HG03064 (cell line): Measurements from ENCODE around the gene OR5M10.
"Not testable (repeated sequence)": the region's sequence is repeated elsewhere in the genome, so short reads cannot be mapped to it uniquely, and the experiment has no call there.

Source experiments
- ATAC-seq: cut with Tn5 transposase; IDR thresholded peaks from one replicate; pipeline ENCODE4 v1.9.1; 2021; ENCODE audit warnings: low read depth; ENCODE audit not compliant: unreplicated experiment

Gene OR5M10

GRCh38 chr11:56577621-56578020 is at the start of gene OR5M10:
Gene OR5M10, minus strand, starts transcription at chr11:56577721. Its CDS starts 0 bp downstream, at chr11:56577721.
- ATAC-seq = no peak

DNA sequence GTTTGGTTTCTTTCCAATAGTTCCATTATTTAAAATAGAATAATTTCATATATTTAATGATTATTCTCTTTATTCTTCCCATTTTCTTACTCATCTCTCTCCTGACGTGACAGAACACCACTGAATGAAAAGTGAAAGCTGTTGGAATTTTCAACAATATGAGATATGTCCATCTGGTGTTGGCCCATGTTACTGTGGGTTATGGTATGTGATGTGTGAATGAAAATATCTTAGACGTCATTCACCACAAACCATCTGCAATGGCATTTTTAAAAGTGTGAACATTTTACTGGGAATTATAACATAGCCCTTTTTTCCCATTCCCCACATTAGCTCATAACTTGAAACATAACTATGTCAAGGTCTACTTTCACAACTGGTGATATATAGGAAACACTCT is 48.4 kb upstream of the OR5M10 start:
- ATAC-seq = no peak

GRCh38 chr11:56624661-56625110 is 47.2 kb upstream of the OR5M10 start:
- no peak for ATAC-seq

GRCh38 chr11:56611174-56611573 is 33.7 kb upstream of the OR5M10 start:
- no peak for ATAC-seq

DNA sequence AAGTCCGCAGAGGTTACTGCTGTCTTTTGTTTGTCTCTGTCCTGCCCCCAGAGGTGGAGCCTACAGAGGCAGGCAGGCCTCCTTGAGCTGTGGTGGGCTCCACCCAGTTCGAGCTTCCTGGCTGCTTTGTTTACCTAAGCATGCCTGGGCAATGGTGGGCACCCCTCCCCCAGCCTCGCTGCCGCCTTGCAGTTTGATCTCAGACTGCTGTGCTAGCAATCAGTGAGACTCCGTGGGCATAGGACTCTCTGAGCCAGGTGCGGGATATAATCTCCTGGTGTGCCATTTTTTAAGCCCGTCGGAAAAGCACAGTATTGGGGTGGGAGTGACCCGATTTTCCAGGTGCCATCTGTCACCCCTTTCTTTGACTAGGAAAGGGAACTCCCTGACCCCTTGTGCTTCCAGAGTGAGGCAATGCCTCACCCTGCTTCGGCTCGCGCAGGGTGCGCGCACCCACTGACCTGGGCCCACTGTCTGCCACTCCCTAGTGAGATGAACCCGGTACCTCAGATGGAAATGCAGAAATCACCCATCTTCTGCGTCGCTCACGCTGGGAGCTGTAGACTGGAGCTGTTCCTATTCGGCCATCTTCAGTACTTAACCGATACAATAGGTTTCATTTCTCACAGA is 14.7 kb upstream of the OR5M10 start:
- ATAC-seq = not testable (repeated sequence)

DNA sequence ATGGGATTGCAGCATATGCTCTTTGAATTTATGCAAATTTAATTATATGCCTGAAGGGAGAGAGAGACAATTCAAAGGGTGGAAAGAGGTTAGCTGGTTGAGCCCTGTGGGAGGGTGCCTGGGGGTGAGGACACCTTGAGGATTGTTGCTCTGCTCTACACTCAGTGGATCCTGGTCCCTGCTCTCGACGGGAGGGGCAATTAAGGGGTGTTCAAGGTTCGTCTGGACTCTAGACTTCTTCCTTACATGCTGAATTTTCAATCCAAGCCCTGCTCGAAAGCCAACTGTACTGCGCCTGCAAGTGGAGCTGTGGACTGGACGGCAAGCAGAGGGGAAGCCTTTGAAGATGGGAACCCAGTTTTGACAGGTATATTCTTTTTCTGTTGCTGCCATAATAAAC is 18.9 kb downstream of the OR5M10 start:
- no peak for ATAC-seq

GRCh38 chr11:56554691-56555090 is 22.8 kb downstream of the OR5M10 start:
- ATAC-seq = not testable (repeated sequence)

- no peak for ATAC-seq
Observed at GRCh38 chr11:56545531-56545930, 32.0 kb downstream of the OR5M10 start.

- no peak for ATAC-seq
Observed at GRCh38 chr11:56543739-56544138, 33.8 kb downstream of the OR5M10 start.

- ATAC-seq = no peak
Observed at GRCh38 chr11:56543157-56543556, 34.4 kb downstream of the OR5M10 start, which contains the start of gene OR5M11. Gene OR5M11, minus strand, starts transcription at chr11:56543257. Its CDS starts 0 bp downstream, at chr11:56543257.

GRCh38 chr11:56533054-56533740 is 44.3 kb downstream of the OR5M10 start:
- ATAC-seq = no peak

DNA sequence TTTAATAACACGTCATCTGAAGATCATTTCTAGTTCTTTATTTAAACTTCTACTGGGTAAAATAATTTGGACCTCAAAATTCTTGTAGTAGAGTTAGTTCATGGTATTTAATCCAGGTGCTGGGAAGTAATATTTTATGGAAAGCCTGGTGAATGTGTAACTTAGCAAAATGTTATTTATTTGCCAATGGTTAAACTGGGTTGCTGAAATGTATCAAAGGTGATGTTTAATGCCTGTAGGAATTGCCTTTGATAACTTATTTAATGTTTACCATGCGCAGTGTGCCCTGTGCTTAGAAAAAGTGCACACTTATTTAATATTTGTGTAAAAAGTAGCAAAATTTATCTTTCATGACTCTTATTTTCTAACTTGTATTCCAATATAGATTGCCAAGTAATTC is 45.7 kb downstream of the OR5M10 start:
- ATAC-seq = no peak
